Measurements from ENCODE around the gene SLFN11.
"Not testable (repeated sequence)": the region's sequence is repeated elsewhere in the genome, so short reads cannot be mapped to it uniquely, and the experiment has no call there.

DNA sequence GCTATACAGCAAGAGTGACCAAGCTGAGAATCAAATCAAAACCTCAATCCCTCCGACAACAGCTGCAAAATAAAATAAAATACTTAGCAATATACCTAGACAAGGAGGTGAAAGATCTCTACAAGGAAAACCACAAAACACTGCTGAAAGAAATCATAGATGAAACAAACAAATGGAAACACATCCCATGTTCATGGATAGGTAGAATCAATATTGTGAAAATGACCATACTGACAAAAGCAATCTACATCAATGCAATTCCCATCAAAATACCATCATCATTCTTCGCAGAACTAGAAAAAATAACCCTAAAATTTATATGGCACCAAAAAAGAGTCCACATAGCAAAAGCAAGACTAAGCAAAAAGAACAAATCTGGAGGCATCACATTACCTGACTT lies 41.3 kb upstream of the SLFN11 start:
- TF ChIP-seq EZH2 (IDR thresholded peaks at IDR 0.05); POLR2AphosphoS5 (IDR thresholded peaks at IDR 0.05; ENCODE audit: borderline replicate concordance, low read depth, low read length): not testable (repeated sequence)

Data from SK-N-MC (cell line).